ENCODE measurements around the gene HOXD10.

Gene HOXD10

GRCh38 chr2:176145085-176145969, 28.7 kb downstream of the HOXD10 start:
- DNase-seq (ENCODE audit: low read depth in 1 of 2, low spot score in 1 of 2) = no peak
- in situ Hi-C loops (cut with HindIII; ENCODE audit: low pct_unique_long_range_greater_than_20kb, low sequenced_read_pairs) = no loop called here
- TF ChIP-seq JUND (IDR thresholded peaks at IDR 0.05; ENCODE audit: low read depth) = no peak

DNA sequence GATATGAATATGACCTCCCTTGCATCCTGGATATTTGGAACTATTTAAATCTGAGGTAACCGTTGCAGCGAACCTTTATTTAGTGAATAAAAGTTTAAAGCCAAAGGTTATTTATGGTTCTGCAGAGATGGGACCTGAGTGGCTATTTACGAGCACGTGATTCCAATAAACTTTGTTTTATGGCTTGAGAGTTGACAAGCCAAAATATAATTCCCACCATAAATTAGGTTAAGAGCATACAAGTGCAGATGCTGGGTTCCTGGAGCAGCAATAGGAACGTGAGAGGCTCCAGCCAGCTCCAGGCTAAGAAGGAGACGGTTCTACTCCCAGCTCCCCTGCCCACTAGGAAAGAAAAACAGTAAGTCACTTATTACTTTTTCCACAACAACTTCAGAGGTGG, 29.5 kb downstream of the HOXD10 start:
- in situ Hi-C loops (cut with HindIII; ENCODE audit: low pct_unique_long_range_greater_than_20kb, low sequenced_read_pairs) = no loop called here
- DNase-seq (ENCODE audit: low read depth in 1 of 2, low spot score in 1 of 2) = no peak
- no peak for TF ChIP-seq JUND (IDR thresholded peaks at IDR 0.05; ENCODE audit: low read depth)

DNA sequence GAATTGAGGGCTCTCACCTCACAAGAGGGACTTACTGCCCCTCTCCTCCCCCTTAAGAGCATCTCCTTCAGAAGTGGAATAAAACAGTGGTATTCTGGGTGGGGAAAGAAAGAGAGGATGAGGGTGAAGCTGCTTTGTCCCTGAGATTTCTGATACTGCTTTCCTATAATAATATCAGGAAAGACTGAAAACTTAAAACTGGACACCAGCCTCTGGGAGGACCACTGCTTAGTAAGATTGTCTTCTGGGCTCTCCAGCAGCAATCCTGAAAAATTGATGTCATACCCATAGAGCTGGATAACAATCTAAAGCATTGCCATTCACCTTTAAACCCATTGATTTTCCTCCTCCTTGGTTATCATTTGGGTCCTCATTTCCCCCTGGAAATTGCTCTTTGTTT, 30.1 kb downstream of the HOXD10 start:
- in situ Hi-C loops (cut with HindIII; ENCODE audit: low pct_unique_long_range_greater_than_20kb, low sequenced_read_pairs) = no loop called here
- DNase-seq (ENCODE audit: low read depth in 1 of 2, low spot score in 1 of 2) = no peak
- TF ChIP-seq JUND (IDR thresholded peaks at IDR 0.05; ENCODE audit: low read depth) = no peak

- TF ChIP-seq JUND (IDR thresholded peaks at IDR 0.05; ENCODE audit: low read depth) = no peak
- no peak for DNase-seq (ENCODE audit: low read depth in 1 of 2, low spot score in 1 of 2)
- in situ Hi-C loops (cut with HindIII; ENCODE audit: low pct_unique_long_range_greater_than_20kb, low sequenced_read_pairs) = no loop called here
These were observed 30.7 kb downstream of the HOXD10 start for GRCh38 chr2:176147210-176147799.

GRCh38 chr2:176147800-176148496, 31.4 kb downstream of the HOXD10 start:
- no peak for DNase-seq (ENCODE audit: low read depth in 1 of 2, low spot score in 1 of 2)
- TF ChIP-seq JUND (IDR thresholded peaks at IDR 0.05; ENCODE audit: low read depth) = no peak
- in situ Hi-C loops (cut with HindIII; ENCODE audit: low pct_unique_long_range_greater_than_20kb, low sequenced_read_pairs) = no loop called here

GRCh38 chr2:176148751-176149421, 32.3 kb downstream of the HOXD10 start:
- in situ Hi-C loops (cut with HindIII; ENCODE audit: low pct_unique_long_range_greater_than_20kb, low sequenced_read_pairs) = no loop called here

DNA sequence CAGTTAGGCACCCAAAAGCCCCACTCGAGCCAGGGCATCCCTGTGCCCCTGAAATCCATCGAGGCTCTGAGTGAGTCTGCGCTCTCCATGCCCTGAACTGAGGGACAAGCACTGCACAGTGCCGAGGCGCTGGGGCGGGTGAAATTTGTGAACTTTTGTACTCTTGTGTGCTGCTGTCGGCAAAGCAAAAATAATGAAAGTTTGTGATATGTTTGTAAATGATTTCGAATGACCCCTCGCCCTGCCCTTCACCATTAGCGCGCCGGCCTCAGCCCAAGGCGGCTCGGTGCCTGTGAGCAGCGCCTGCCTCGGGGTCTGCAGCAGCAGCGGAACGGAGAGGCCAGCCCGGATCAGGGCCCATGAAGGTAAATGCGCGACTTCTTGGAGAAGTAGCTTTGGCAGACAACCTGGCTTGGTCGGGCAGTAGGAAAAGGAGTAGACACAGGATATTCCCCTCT, 32.9 kb downstream of the HOXD10 start:
- no peak for DNase-seq (ENCODE audit: low read depth in 1 of 2, low spot score in 1 of 2)
- TF ChIP-seq JUND (IDR thresholded peaks at IDR 0.05; ENCODE audit: low read depth) = no peak
- in situ Hi-C loops (cut with HindIII; ENCODE audit: low pct_unique_long_range_greater_than_20kb, low sequenced_read_pairs) = no loop called here

More at GRCh38 chr2:176148751-176149421, 32.3 kb downstream of the HOXD10 start:
- DNase-seq (ENCODE audit: low read depth in 1 of 2, low spot score in 1 of 2) = no peak
- no peak for TF ChIP-seq JUND (IDR thresholded peaks at IDR 0.05; ENCODE audit: low read depth)

GRCh38 chr2:176149939-176150583, 33.5 kb downstream of the HOXD10 start:
- in situ Hi-C loops (cut with HindIII; ENCODE audit: low pct_unique_long_range_greater_than_20kb, low sequenced_read_pairs) = no loop called here
- TF ChIP-seq JUND (IDR thresholded peaks at IDR 0.05; ENCODE audit: low read depth) = no peak
- DNase-seq (ENCODE audit: low read depth in 1 of 2, low spot score in 1 of 2) = no peak

DNA sequence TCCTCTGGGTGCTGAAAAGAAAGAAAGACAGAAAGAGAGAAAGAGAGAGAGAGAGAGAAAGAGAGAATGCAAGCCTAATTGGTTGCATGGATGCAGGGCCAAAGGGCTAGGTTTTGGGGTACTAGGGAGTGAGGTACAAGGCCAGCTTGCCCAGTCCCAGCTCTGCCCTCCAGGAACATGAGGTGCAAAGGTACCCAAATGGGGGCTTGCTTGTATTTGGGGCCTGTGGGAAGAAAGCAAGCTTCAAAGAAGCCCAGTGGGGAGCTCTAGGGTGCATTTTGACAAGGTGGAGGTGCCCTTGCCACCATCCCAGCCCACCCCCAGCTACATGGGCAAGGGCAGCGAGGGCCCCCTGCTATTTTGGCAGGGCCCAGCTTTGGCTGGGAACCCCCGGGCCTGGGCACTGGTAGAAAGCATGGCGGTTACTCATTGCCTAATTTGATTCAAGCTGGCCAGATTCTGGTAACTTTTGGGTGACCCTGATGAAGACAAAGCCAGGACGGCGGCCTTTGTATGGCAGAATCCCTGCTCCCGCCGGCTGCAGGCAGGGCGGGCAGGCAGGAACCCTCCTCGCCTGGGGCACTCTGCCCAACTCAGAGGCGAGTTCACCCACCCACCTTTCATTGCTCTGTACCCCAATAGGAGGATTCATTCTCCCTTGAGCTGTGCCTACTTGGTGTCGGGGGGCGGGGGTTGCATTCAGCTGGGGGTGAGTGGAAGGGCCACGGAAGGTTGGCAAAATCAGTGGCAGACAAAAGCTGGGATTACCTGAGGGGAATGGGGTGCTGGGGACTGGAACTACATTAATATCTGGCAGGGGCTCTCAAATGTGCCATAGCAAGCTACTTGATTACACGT, 34.2 kb downstream of the HOXD10 start:
- no peak for TF ChIP-seq JUND (IDR thresholded peaks at IDR 0.05; ENCODE audit: low read depth)
- in situ Hi-C loops (cut with HindIII; ENCODE audit: low pct_unique_long_range_greater_than_20kb, low sequenced_read_pairs) = no loop called here

GRCh38 chr2:176151442-176152287, 35.1 kb downstream of the HOXD10 start, which contains the start of gene HOXD4:
Gene HOXD4 (plus strand): TSS chr2:176151550. CDS start chr2:176151634, 84 bp downstream.
- TF ChIP-seq JUND (IDR thresholded peaks at IDR 0.05; ENCODE audit: low read depth) = no peak
- in situ Hi-C loops (cut with HindIII; ENCODE audit: low pct_unique_long_range_greater_than_20kb, low sequenced_read_pairs) = no loop called here
- DNase-seq (ENCODE audit: low read depth in 1 of 2, low spot score in 1 of 2) = no peak

More for the DNA sequence above, 34.2 kb downstream of the HOXD10 start:
- DNase-seq (ENCODE audit: low read depth in 1 of 2, low spot score in 1 of 2) = no peak

Data from T47D (cell line).